Kidney epithelial cell (primary cell): ENCODE measurements around the gene STRBP. TPM values are rescaled to one million over a fixed set of nuclear protein-coding genes. Genes with fewer than 3 reads are reported as not detected.
"Not testable (repeated sequence)": the region's sequence is repeated elsewhere in the genome, so short reads cannot be mapped to it uniquely, and the experiment has no call there.

Source experiments
- DNase-seq: peaks from one replicate; pipeline ENCODE4 v3.0.0-alpha.2; 2010; ENCODE audit warnings: low read depth
- H3K27me3 ChIP-seq: 2 replicates; pipeline ENCODE4 v1.6.0; 2011; ENCODE audit warnings: low read length; ENCODE audit not compliant: control insufficient read depth, insufficient read depth
- H3K36me3 ChIP-seq: 2 replicates; pipeline ENCODE4 v1.5.1; 2011; ENCODE audit warnings: low read length; ENCODE audit not compliant: control insufficient read depth, insufficient read depth
- H3K4me3 ChIP-seq: 2 replicates; pipeline ENCODE4 v1.5.1; 2011; ENCODE audit warnings: low read depth, mild to moderate bottlenecking, control low read depth, low read length
- CTCF ChIP-seq: IDR thresholded peaks from 2 replicates; pipeline ENCODE4 v1.5.1; 2011; ENCODE audit warnings: mild to moderate bottlenecking, moderate library complexity, low read length, control low read depth, inconsistent platforms; ENCODE audit not compliant: insufficient read depth, poor library complexity, severe bottlenecking
- total RNA-seq: library from RNA; depleted of rRNA; stranded (reverse); fragments of >200 nt; gene quantifications from 2 replicates; pipeline ENCODE4 v1.2.3, GENCODE V29; 2015

The STRBP gene
- total RNA-seq, 1 donor from 2014 or later: 27.5 TPM

GRCh38 chr9:123286324-123286723, 17.9 kb upstream of the STRBP start:
- Histone ChIP-seq H3K36me3 (no peaks in the 10 kb centered on the region), H3K4me3 (no peak overlapping the region), H3K27me3 (no peaks in the 10 kb centered on the region)
- DNase-seq: no peak
- TF ChIP-seq CTCF: no peak

GRCh38 chr9:123284656-123285055, 16.3 kb upstream of the STRBP start:
- no peaks in the 10 kb centered on the region for H3K27me3 ChIP-seq
- TF ChIP-seq CTCF: no peak
- H3K36me3 ChIP-seq: no peaks in the 10 kb centered on the region
- no peak for DNase-seq
- H3K4me3 ChIP-seq: no peak overlapping the region

DNA sequence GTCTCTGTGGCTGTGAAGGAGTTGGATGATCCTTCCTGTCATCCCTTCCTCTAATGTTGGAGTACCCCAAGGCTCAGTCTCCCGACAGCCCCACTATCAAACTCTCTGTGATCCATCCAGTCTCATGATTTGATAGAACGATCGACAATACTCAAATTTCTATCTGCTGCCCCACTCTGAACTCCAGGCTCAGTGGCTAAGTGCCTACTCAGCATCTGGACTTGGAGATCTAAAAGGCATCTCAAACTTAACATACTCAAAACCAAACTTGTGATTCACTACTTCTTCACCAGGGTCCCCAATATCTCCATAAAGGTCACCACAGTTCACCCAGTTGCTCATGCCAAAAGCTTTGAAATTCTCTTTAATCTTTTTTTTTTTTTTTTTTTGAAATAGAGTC, 15.1 kb upstream of the STRBP start:
- no peak for DNase-seq
- no peak overlapping the region for H3K4me3 ChIP-seq
- H3K27me3 ChIP-seq: no peaks in the 10 kb centered on the region
- H3K36me3 ChIP-seq: no peaks in the 10 kb centered on the region
- TF ChIP-seq CTCF: no peak

DNA sequence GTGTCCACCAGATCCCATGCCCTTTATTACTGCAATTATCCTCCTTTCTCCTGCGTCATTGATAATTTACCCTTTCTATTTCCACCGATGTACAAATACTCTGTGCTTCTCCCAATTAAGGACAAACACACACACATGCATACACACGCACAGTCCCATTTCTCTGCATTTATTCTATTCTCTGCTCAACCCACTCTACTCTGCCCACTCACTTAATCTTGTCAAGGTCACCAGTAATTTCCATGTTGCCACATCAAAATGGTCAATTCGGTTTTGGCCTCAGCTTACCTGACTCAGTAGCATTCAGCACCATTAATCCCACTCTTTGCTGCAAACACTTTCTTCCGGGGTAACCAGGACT, 14.6 kb upstream of the STRBP start:
- TF ChIP-seq CTCF: no peak
- no peaks in the 10 kb centered on the region for H3K27me3 ChIP-seq
- no peak overlapping the region for H3K4me3 ChIP-seq
- DNase-seq: no peak
- no peaks in the 10 kb centered on the region for H3K36me3 ChIP-seq

DNA sequence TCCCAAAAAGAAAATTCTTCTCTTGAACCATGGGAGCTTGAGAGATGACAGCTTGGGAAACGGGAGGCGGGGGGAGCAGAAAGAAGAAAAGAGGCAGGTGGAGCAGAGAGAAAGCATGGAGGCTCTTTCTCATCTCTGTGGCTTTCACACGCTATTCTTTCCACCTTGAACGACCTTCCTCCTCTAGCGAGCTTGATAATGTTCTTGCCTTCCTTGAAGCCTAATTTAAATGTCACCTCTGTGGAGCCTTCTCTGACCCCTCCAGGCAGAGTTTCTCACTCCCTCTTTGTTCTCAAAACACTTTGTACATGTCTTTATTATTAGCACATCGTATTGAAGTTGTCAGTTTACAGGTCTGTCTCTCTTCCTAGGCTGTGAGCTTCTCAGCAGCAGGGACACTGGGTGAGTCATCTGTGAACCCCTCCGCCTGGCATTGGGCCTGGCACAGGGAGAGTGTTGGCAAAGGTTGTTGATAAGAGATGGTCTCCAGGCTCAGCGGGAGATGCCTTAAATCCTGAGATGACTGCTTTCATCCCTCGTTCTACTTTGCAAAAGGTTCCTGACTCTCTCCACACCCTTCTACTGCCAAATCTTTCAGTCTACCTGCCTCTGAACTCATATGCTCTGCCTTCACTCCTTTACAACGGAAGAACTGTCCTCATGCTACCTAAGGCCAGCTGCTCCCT, 14.1 kb upstream of the STRBP start:
- no peak for DNase-seq
- TF ChIP-seq CTCF: no peak
- Histone ChIP-seq H3K4me3 (no peak overlapping the region), H3K36me3 (no peaks in the 10 kb centered on the region), H3K27me3 (no peaks in the 10 kb centered on the region)

DNA sequence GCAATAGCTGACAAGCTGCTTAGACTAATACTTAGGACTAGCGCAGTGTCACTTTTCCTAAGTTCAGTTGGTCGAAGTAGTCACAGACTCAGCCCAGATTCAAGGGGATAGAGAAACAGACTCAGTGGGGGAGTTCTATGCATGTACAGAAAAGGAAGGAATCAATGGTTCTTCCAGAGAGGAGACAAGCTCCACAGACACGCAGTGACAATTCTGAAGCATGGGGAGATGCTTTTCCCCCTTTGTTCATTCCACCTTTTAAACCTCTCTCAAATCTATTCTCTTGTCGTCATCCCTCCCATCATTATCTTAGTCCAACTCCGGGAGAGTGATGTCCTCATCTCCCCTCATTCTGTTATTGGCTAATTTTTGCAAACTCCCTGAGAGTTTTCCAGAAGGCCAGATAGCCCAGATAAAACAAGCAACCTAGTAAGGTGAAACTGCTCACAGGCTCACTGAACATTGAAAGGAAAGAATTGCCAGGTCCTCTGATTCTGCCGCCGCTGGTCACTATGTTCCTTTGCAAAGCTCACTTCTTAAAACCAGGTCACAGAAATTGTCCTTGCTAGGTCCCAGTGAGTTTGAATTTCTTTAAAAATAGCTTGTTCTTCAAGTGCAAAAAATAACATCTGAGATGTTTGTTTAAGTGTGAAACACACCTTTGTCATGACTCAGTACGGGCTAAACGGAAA, 13.4 kb upstream of the STRBP start:
- DNase-seq: no peak
- no peaks in the 10 kb centered on the region for H3K27me3 ChIP-seq
- no peak overlapping the region for H3K4me3 ChIP-seq
- no peaks in the 10 kb centered on the region for H3K36me3 ChIP-seq
- no peak for TF ChIP-seq CTCF

DNA sequence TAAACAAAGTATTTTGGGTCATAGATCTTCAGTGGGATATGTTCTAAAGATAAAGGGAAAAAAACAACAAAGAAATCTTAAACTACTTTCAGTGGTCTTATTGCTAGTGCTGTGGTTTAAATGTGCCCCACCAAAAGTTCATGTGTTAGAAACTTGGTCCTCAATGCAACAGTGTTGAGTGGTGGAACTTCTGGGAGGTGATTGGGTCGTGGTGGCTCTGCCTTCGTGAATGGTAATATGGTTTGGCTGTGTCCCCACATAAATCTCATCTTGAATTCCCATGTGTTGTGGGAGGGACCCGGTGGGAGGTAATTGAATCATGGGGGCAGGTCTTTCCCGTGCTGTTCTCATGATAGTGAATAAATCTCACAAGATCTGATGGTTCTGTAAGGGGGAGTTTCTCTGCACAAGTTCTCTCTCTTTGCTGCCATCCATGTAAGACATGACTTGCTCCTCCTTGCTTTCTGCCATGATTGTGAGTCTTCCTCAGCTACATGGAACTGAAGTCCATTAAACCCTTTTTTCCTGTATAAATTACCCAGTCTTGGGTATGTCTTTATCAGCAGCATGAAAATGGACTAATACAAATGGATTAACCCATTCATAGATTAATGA, 10.6 kb upstream of the STRBP start:
- H3K36me3 ChIP-seq, H3K27me3 ChIP-seq, DNase-seq: not testable (repeated sequence)

More for the DNA sequence above, 10.6 kb upstream of the STRBP start:
- not testable (repeated sequence) for H3K4me3 ChIP-seq
